Neuronal stem cell (in vitro differentiated cells): ENCODE measurements around the gene CFAP221.

Experiments used
- DNase-seq: peaks from one replicate; pipeline ENCODE4 v3.0.0-alpha.2; 2013; ENCODE audit warnings: low spot score
- H2AFZ ChIP-seq: one replicate; pipeline ENCODE4 v1.6.1; 2013; ENCODE audit warnings: mild to moderate bottlenecking, low read length, inconsistent platforms
- H2AK5ac ChIP-seq: 2 replicates; pipeline ENCODE4 v1.6.1; 2013; ENCODE audit warnings: low read depth, mild to moderate bottlenecking, inconsistent platforms, low read length, moderate library complexity, mixed read lengths
- H2BK120ac ChIP-seq: 2 replicates; pipeline ENCODE4 v1.6.1; 2013; ENCODE audit warnings: low read depth, mild to moderate bottlenecking, inconsistent platforms, low read length, moderate library complexity, mixed read lengths
- H2BK12ac ChIP-seq: one replicate; pipeline ENCODE4 v1.6.1; 2013; ENCODE audit warnings: low read length, inconsistent platforms
- H2BK15ac ChIP-seq: 2 replicates; pipeline ENCODE4 v1.6.1; 2013; ENCODE audit warnings: mild to moderate bottlenecking, low read length, inconsistent platforms, mixed read lengths
- H2BK5ac ChIP-seq: one replicate; pipeline ENCODE4 v1.6.1; 2013; ENCODE audit warnings: inconsistent platforms, mild to moderate bottlenecking, low read length, moderate library complexity
- H3K14ac ChIP-seq: one replicate; pipeline ENCODE4 v1.6.1; 2013; ENCODE audit warnings: low read length, inconsistent platforms
- H3K18ac ChIP-seq: 2 replicates; pipeline ENCODE4 v1.6.1; 2013; ENCODE audit warnings: low read length, inconsistent platforms
- H3K23ac ChIP-seq: 2 replicates; pipeline ENCODE4 v1.6.1; 2013; ENCODE audit warnings: low read depth, mild to moderate bottlenecking, mixed read lengths, low read length, inconsistent platforms; ENCODE audit not compliant: poor library complexity
- H3K27ac ChIP-seq: replicated peaks from 3 replicates; pipeline ENCODE4 v1.5.1; 2013; ENCODE audit warnings: low read length, inconsistent platforms
- H3K27me3 ChIP-seq, 3 experiments: 2 replicates each; pipeline ENCODE4 v1.6.1; 2013; ENCODE audit warnings: low read length in 3 of 3, mild to moderate bottlenecking in 2 of 3, inconsistent platforms in 1 of 3, low read depth in 1 of 3, mixed read lengths in 1 of 3, moderate library complexity in 1 of 3; ENCODE audit not compliant: control insufficient read depth in 3 of 3, insufficient read depth in 3 of 3
- H3K36me3 ChIP-seq, 2 donors: replicated peaks in 1 of 2; 2 replicates each; pipeline ENCODE4 v1.6.1; 2013; ENCODE audit warnings: low read length in 2 of 2; ENCODE audit not compliant: control insufficient read depth in 2 of 2, insufficient read depth in 2 of 2
- H3K4ac ChIP-seq: 2 replicates; pipeline ENCODE4 v1.6.1; 2013; ENCODE audit warnings: inconsistent platforms, mild to moderate bottlenecking, low read length, moderate library complexity
- H3K4me1 ChIP-seq, 2 donors: 1 replicate in 1 of 2; 2 replicates in 1 of 2; pipeline ENCODE4 v1.6.1; 2013; ENCODE audit warnings: low read length in 2 of 2, low read depth in 1 of 2; ENCODE audit not compliant: control insufficient read depth in 2 of 2, insufficient read depth in 1 of 2
- H3K4me2 ChIP-seq: one replicate; pipeline ENCODE4 v1.6.1; 2013; ENCODE audit warnings: mild to moderate bottlenecking, low read length, inconsistent platforms; ENCODE audit not compliant: insufficient read depth, poor library complexity, severe bottlenecking
- H3K4me3 ChIP-seq, 2 donors: 2 replicates each; pipeline ENCODE4 v1.5.1; 2013; ENCODE audit warnings: low read length in 2 of 2, mild to moderate bottlenecking in 2 of 2, inconsistent platforms in 1 of 2, moderate library complexity in 1 of 2
- H3K79me1 ChIP-seq: one replicate; pipeline ENCODE4 v1.6.1; 2013; ENCODE audit warnings: low read depth, mild to moderate bottlenecking, inconsistent platforms, low read length, moderate library complexity
- H3K9ac ChIP-seq: one replicate; pipeline ENCODE4 v1.6.1; 2013; ENCODE audit warnings: mild to moderate bottlenecking, low read depth, low read length, inconsistent platforms; ENCODE audit not compliant: poor library complexity
- H3K9me3 ChIP-seq, 2 donors: replicated peaks in 1 of 2; 2 replicates each; pipeline versions ENCODE3 to v1.6.1; 2013; ENCODE audit warnings: low read length in 2 of 2, mild to moderate bottlenecking in 2 of 2, inconsistent platforms in 1 of 2, low read depth in 1 of 2, mixed read lengths in 1 of 2, moderate library complexity in 1 of 2; ENCODE audit not compliant: control insufficient read depth in 2 of 2, insufficient read depth in 1 of 2
- H4K8ac ChIP-seq: one replicate; pipeline ENCODE4 v1.6.1; 2013; ENCODE audit warnings: low read depth, mild to moderate bottlenecking, inconsistent platforms, low read length, moderate library complexity
- H4K91ac ChIP-seq: one replicate; pipeline ENCODE4 v1.6.1; 2013; ENCODE audit warnings: low read length, low read depth, mild to moderate bottlenecking, inconsistent platforms; ENCODE audit not compliant: poor library complexity
- WGBS, 2 donors: extraction: QIAGEN DNeasy Blood & Tissue Kit; methylation state at CpG; one replicate each; pipeline ENCODE4 v1.1.7; 2013; ENCODE audit warnings: missing lambda C conversion rate in 2 of 2, mixed read lengths in 1 of 2; ENCODE audit not compliant: insufficient read length in 2 of 2, insufficient replicate concordance in 1 of 2; ENCODE audit errors: extremely low coverage in 2 of 2; 5-methylcytosine and 5-hydroxymethylcytosine counted together

Gene CFAP221

DNA sequence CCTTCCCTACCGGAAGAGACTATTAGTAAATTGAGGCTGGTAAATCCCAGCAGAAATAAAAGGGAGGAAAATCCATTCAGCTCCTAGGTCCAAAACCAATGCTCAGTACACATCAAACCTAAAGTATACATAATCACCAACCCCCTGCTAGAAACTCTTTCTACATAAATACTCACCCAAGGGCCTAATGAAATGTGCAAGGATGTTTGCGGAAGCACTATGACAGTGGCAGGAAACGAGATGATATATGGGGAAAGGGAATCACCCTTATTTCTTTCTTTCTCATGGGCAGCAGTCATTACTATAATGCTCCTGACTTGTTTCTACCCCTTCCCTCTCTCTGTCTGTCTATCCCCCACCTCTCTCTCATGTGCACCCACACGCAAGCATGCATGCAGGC, 18.6 kb upstream of the CFAP221 start:
- no peak overlapping the region for H3K4ac ChIP-seq
- H3K4me3 ChIP-seq, result no peak overlapping the region
- no peak overlapping the region for H2BK12ac ChIP-seq
- DNase-seq, result no peak
- no peak overlapping the region for H2BK120ac ChIP-seq
- peaks cover 8 to 72% (median 34%) of the 10 kb centered on the region in 3 experiments for H3K27me3 ChIP-seq
- H3K79me1 ChIP-seq, result no peaks in the 10 kb centered on the region
- H3K14ac ChIP-seq, result no peak overlapping the region
- no peak overlapping the region for H4K8ac ChIP-seq
- H2BK5ac ChIP-seq, result no peak overlapping the region
- H3K4me2 ChIP-seq, result no peak overlapping the region
- no peak overlapping the region for H3K18ac ChIP-seq
- no peak overlapping the region for H4K91ac ChIP-seq
- H3K36me3 ChIP-seq, result no peaks in the 10 kb centered on the region
- H2BK15ac ChIP-seq, result no peak overlapping the region
- no CpG with 5 or more reads among the region's 4 CpGs for WGBS, 2 donors
- H3K9ac ChIP-seq, result no peak overlapping the region
- H3K4me1 ChIP-seq, result peaks cover 0 to 3% of the 10 kb centered on the region in 2 donors
- no peak overlapping the region for H3K23ac ChIP-seq
- H3K9me3 ChIP-seq, result peaks cover 0 to 9% of the 10 kb centered on the region in 2 donors
- H2AK5ac ChIP-seq, result no peak overlapping the region
- H2AFZ ChIP-seq, result no peak overlapping the region
- no peak overlapping the region for H3K27ac ChIP-seq

DNA sequence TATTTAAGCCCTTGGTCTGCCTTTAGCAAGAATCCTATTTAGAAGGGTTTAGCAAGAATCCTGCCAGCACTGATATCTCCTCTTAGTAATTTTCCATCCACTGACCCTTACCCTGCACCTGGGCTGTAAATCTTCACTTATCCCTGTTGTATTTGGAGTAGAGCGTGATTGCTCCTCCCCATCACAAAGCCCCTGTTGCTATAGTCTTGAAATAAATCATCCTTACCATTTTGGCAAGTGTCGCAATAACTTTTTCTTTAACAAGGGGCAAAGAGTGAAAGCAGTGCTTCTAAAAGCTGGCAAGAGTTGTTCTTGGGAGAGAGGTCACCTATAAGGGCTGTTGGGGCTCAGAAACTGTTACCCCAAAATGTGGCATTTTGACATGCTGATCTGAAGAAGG, 16.2 kb upstream of the CFAP221 start:
- no peak overlapping the region for H3K14ac ChIP-seq
- H3K79me1 ChIP-seq, result no peaks in the 10 kb centered on the region
- no peak overlapping the region for H3K4ac ChIP-seq
- H2AK5ac ChIP-seq, result no peak overlapping the region
- no peak overlapping the region for H3K18ac ChIP-seq
- no peak overlapping the region for H2BK120ac ChIP-seq
- no peak overlapping the region for H2BK5ac ChIP-seq
- H3K4me2 ChIP-seq, result no peak overlapping the region
- peaks cover 0 to 3% of the 10 kb centered on the region in 2 donors for H3K4me1 ChIP-seq
- DNase-seq, result no peak
- no CpG with 5 or more reads among the region's 2 CpGs for WGBS, 2 donors
- H4K8ac ChIP-seq, result no peak overlapping the region
- H3K23ac ChIP-seq, result no peak overlapping the region
- no peak overlapping the region for H3K4me3 ChIP-seq
- H2BK12ac ChIP-seq, result no peak overlapping the region
- no peak overlapping the region for H3K9ac ChIP-seq
- no peak overlapping the region for H2AFZ ChIP-seq
- no peak overlapping the region for H4K91ac ChIP-seq
- H3K27me3 ChIP-seq, result peaks cover 8 to 48% (median 24%) of the 10 kb centered on the region in 3 experiments
- no peaks in the 10 kb centered on the region for H3K36me3 ChIP-seq
- H3K27ac ChIP-seq, result no peak overlapping the region
- no peak overlapping the region for H2BK15ac ChIP-seq
- H3K9me3 ChIP-seq, result peaks cover under 1 to 17% of the 10 kb centered on the region in 2 donors

DNA sequence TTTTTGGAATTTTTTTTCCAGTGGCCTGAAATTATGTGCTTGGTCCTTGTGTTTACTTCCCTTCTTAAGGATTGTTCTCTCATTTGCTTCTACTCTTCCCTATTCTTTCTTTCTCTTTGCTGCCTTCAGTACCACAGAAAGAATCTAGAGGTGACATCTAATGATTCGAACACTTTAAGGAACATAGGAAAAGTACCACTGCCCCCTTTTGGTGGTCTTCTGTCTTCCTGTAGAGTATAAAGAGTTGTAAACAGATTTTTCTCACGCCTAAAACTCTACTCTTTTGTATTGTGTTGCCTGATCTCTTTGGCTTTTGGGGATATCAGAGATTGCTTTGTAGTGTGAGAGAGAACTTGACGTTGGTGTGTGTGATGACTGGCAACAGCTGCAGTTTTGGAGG, 13.0 kb upstream of the CFAP221 start:
- no peak overlapping the region for H4K91ac ChIP-seq
- H3K4ac ChIP-seq, result no peak overlapping the region
- no peaks in the 10 kb centered on the region for H3K36me3 ChIP-seq
- no peak overlapping the region for H2BK120ac ChIP-seq
- H3K4me2 ChIP-seq, result no peak overlapping the region
- no peak overlapping the region for H2BK15ac ChIP-seq
- no peak overlapping the region for H3K4me3 ChIP-seq
- peaks cover 0 to 16% of the 10 kb centered on the region in 2 donors for H3K4me1 ChIP-seq
- H2BK5ac ChIP-seq, result no peak overlapping the region
- H2AK5ac ChIP-seq, result no peak overlapping the region
- H3K9me3 ChIP-seq, result peaks cover 3 to 38% of the 10 kb centered on the region in 2 donors
- H2AFZ ChIP-seq, result no peak overlapping the region
- no peak overlapping the region for H3K27ac ChIP-seq
- H3K9ac ChIP-seq, result no peak overlapping the region
- peaks cover 0 to 16% (median 0%) of the 10 kb centered on the region in 3 experiments for H3K27me3 ChIP-seq
- no peaks in the 10 kb centered on the region for H3K79me1 ChIP-seq
- no peak overlapping the region for H3K23ac ChIP-seq
- H3K14ac ChIP-seq, result no peak overlapping the region
- no peak overlapping the region for H4K8ac ChIP-seq
- no CpG with 5 or more reads among the region's 3 CpGs for WGBS, 2 donors
- no peak overlapping the region for H3K18ac ChIP-seq
- H2BK12ac ChIP-seq, result no peak overlapping the region
- DNase-seq, result no peak

DNA sequence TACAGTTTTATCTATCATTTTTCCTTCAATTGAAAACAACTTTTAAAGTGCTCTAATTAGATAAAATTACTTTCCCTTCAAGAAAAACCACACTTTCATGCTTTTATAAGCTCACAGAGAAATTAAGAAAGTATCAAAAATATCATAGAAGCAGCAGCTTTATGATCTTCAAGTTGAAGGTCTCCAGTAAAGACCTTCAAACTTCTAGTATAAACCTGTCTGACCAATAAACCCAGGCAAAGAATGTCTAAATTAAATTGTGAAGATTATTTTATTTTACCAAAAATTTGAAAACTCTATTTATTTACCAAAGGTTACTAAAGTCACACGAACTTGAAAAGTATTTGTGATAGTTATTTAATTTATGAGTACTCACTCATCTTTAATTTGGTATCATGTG, 10.7 kb upstream of the CFAP221 start:
- H3K9me3 ChIP-seq, result peaks cover 3 to 36% of the 10 kb centered on the region in 2 donors
- no peak overlapping the region for H4K8ac ChIP-seq
- no peak overlapping the region for H3K27ac ChIP-seq
- no peak overlapping the region for H3K18ac ChIP-seq
- no peak overlapping the region for H2BK15ac ChIP-seq
- no peaks in the 10 kb centered on the region for H3K27me3 ChIP-seq
- no peak overlapping the region for H3K14ac ChIP-seq
- H3K23ac ChIP-seq, result no peak overlapping the region
- DNase-seq, result no peak
- H2BK120ac ChIP-seq, result no peak overlapping the region
- H2AK5ac ChIP-seq, result no peak overlapping the region
- H3K4me3 ChIP-seq, result no peak overlapping the region
- peaks cover 0 to 22% of the 10 kb centered on the region in 2 donors for H3K4me1 ChIP-seq
- H2AFZ ChIP-seq, result no peak overlapping the region
- no peak overlapping the region for H3K4ac ChIP-seq
- no peak overlapping the region for H2BK12ac ChIP-seq
- no peak overlapping the region for H3K9ac ChIP-seq
- WGBS, 2 donors, result no CpG with 5 or more reads among the region's 1 CpG
- H3K36me3 ChIP-seq, result no peaks in the 10 kb centered on the region
- H4K91ac ChIP-seq, result no peak overlapping the region
- H3K4me2 ChIP-seq, result no peak overlapping the region
- H3K79me1 ChIP-seq, result no peaks in the 10 kb centered on the region
- no peak overlapping the region for H2BK5ac ChIP-seq
